GM21367 (cell line): Measurements from ENCODE around the gene HBG1.

ENCODE experiments used
- ATAC-seq: cut with Tn5 transposase; IDR thresholded peaks from one replicate; pipeline ENCODE4 v1.9.1; 2021; ENCODE audit not compliant: unreplicated experiment

The HBG1 gene

DNA sequence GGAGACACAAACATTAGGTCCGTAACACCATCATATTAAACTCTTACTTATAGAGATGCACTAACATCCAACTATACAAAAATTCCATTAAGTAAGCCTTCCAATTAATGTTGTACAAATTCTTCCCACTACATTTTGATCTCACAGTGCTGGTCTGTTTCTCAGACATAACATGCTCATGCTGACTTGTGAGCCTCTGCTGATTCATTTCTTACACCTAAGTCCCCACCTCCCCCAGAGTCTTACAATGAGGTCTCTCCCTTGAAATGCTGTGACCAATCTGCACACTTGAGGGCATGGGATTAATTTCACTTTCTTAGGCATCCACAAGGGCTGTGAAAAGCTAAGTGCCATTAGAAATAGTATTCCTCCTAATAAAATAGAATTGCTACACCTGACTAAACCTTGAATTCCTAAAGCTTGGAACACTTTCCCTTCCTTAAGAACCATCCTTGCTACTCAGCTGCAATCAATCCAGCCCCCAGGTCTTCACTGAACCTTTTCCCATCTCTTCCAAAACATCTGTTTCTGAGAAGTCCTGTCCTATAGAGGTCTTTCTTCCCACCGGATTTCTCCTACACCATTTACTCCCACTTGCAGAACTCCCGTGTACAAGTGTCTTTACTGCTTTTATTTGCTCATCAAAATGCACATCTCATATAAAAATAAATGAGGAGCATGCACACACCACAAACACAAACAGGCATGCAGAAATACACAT lies 2.0 kb downstream of the HBG1 start:
- no peak for ATAC-seq

GRCh38 chr11:5246772-5247471 lies 2.7 kb downstream of the HBG1 start:
- ATAC-seq: no peak

DNA sequence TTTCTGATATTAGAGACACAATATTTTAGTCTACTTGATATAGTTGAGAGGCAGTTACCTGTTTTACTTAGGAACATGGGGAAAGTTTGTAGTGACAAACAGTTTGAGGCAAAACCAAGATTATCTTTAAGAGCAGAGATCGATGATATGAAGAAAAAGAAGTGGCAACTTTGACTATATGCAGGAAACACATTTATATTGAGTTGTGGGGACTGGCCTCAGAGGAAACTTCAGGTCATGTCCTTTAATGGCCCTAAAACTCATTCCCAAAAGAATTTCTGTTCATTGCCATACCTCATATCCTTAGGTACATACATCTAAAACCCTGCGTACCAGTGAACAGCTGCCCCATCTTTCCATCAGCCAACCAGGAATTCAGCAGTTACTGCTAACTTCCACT lies 4.5 kb downstream of the HBG1 start:
- ATAC-seq: no peak

GRCh38 chr11:5243816-5244180 lies 5.9 kb downstream of the HBG1 start:
- ATAC-seq: no peak

- no peak for ATAC-seq
These were observed 6.5 kb downstream of the HBG1 start for GRCh38 chr11:5242933-5243815.

DNA sequence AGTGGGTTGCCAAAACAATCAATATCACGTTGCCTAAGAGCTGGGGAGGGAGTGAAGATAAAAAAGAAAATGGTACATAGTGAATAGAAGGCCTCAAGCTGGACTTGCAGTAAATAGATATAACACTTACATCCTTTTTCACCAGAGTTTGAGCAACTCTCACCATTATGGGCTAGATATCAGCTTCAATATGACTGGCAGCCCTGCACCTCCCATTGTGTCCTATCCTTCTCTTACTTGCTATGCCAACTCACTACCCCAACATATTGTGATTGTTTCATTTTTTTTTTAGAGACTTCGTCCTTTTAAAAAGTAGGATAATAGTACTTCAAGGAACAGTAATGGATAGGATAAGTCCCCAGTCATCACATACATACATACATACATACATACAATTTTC lies 7.4 kb downstream of the HBG1 start:
- no peak for ATAC-seq

DNA sequence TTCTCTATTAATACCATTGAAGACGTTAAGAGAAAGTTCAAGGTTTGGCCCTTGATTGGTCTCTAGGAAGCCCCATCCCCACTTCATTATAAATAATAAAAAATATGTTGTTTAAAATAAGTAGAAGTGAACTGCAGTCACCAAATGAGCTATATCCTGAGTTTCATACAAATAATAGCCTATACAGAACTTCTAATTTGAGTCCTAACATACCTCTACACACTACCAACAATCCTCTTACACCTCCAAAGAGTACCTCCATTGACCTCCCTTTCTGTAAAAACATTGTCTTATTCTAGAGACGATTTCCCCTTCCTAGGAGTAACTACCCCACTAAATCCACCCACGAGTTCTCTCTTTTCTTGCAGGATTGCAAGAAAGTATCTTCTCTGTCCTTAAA lies 8.2 kb downstream of the HBG1 start:
- no peak for ATAC-seq

- no peak for ATAC-seq
These were observed 9.2 kb downstream of the HBG1 start for GRCh38 chr11:5240458-5240857.

- no peak for ATAC-seq
These were observed 9.6 kb downstream of the HBG1 start for GRCh38 chr11:5240056-5240455.

DNA sequence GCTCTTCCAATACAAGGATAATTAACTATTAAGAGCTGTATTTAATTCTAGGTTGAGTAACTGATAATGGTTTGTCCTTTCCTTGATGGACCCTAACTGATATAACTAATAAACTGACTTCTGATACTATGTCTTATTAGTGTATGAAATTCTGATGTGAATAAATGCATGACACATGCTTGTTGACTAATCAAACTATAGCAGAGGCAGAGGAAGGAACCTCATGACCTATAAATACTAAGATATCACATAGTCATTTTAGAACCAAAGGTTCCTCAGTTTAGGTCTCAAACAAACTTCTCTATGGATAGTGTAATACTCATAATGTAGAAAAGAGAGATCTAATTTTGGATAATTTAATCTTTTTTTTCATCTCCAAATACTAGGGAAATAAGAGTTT lies 10.6 kb downstream of the HBG1 start:
- no peak for ATAC-seq

DNA sequence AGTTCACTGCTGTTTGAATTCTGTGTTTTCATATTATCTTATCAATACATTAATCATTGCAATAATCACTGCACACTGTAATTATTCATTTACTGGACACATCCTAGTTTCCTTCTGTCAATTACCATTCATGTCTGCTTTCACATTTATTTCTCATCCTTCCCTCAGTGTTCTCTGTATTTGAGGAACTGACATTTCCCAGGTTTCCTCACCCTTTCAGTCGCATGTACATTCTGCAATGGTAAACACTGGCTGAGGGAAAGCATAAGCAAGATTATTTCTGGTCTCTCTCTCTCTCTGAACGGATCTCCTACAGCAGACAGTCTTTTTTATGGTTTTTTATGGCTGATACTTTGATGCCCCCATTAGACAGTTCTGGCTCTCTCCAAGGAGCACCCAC lies 11.2 kb downstream of the HBG1 start:
- no peak for ATAC-seq

GRCh38 chr11:5237420-5237819 lies 12.2 kb downstream of the HBG1 start:
- ATAC-seq: no peak

DNA sequence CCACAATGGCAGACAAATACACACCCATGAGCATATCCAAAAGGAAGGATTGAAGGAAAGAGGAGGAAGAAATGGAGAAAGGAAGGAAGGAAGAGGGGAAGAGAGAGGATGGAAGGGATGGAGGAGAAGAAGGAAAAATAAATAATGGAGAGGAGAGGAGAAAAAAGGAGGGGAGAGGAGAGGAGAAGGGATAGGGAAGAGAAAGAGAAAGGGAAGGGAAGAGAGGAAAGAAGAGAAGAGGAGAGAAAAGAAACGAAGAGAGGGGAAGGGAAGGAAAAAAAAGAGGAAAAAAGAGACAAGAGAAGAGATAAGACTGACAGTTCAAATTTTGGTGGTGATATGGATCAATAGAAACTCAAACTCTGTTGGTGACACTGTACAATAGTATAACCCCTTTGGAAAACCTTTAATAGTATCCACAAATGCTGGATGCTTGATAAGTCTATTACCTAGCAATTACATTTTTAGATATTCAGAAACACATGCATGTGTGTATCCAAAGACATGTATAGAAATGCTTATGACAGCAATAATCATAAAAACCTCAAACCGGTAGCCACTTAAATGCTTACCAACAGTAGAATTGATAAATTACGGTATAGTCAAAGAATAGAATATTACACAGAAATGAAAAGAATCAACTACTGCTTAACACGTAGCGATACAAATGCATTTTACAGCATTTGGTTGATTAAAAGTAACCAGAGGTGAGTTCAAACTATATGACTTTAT lies 14.1 kb downstream of the HBG1 start:
- ATAC-seq: no peak

GRCh38 chr11:5234381-5234834 lies 15.2 kb downstream of the HBG1 start, which contains the start of gene HBD:
Gene HBD (minus strand): TSS chr11:5234483. CDS start chr11:5234433, 50 bp downstream.
- ATAC-seq: peak; percentile 66

DNA sequence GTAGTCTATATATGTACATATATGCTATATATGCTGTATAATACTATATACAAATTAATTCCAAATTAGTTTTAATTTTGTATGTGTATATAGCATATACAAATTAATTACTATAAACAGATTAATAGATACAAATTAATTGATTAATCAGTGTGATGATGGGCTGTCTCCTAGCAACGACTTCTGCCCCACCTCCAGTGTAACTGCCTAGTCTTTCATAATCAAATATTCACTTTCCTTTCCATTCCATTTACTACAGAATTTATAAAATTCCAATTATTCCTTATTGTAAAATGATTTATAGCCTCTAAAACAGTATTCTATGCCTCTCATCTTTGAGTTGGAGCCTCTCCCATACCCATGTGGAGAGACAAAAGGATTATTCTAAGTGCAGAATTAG lies 16.4 kb downstream of the HBG1 start:
- no peak for ATAC-seq

DNA sequence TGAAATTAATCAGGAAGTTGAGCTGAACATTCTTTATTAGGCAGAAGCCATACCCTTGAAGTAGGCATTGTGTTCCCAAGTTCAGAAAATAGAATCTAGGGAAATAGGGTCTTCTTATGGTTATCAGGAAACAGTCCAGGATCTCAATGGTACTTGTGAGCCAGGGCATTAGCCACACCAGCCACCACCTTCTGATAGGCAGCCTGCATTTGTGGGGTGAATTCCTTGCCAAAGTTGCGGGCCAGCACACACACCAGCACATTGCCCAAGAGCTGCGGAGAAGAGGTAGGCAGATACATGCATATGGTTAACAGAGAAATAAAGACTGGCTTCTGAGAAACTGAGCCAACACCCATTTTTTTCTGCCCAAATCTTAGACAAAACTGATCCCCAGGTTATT lies 16.8 kb downstream of the HBG1 start:
- no peak for ATAC-seq

- ATAC-seq: no peak
These were observed 17.5 kb downstream of the HBG1 start for GRCh38 chr11:5232176-5232575.

DNA sequence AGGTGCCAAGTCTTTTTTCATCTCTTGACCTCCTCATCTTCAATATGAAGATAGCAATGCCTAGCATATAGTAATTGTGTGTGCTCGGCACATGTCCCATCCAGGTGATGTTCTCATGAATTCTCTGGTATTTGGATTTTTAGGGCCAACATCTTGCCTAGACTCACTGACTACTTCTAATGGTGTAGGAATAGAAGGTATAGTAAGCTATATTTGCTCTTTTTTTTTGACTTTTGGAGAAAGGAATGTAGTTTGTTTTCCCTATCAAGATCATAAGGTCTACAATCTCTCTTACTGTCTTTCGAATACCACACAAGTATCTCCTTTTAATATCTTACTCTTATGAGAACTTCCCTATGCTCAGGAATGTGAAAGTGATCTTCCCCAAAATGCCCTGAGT lies 18.5 kb downstream of the HBG1 start:
- no peak for ATAC-seq

GRCh38 chr11:5230266-5230665 lies 19.4 kb downstream of the HBG1 start:
- ATAC-seq: no peak

GRCh38 chr11:5229796-5230195 lies 19.9 kb downstream of the HBG1 start:
- ATAC-seq: no peak

DNA sequence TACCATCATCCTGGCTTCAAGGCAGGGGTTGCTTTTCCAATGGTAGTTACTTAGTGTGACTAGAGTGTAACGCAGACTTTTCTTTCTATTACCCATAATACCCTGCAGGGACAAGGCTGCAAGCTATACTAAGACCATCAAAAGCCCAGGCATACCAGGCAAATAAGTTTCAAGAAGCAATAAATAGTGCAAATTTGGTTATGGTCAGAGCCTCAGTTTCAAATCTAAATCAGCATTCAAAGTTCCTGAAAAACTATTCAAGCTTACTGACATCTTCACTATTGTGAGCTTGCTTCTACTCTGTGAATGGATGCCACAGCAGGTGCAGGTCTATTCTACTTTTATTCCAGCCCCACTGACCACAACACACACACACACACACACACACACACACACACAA lies 20.3 kb downstream of the HBG1 start:
- ATAC-seq: no peak
